Activated CD4-positive, alpha-beta T cell treated with anti-CD3 and anti-CD28 coated beads, Interleukin-2, amount 50 U/mL, for 24 hours (primary cell): ENCODE results near the gene RTL10.

ENCODE experiments used
- DNase-seq, 2 donors: peaks; one replicate each; pipeline ENCODE4 v3.0.0-alpha.2; 2020; ENCODE audit warnings: low read depth in 1 of 2, low spot score in 1 of 2

RTL10 gene

GRCh38 chr22:19876314-19876940 is 21.8 kb upstream of the RTL10 start:
- no peak for DNase-seq

GRCh38 chr22:19875531-19876313 is 21.0 kb upstream of the RTL10 start:
- DNase-seq, result no peak

- DNase-seq, result no peak
Observed at GRCh38 chr22:19875061-19875530, 20.4 kb upstream of the RTL10 start.

GRCh38 chr22:19874307-19875060 is 19.8 kb upstream of the RTL10 start:
- DNase-seq, result no peak

- no peak for DNase-seq
Observed at GRCh38 chr22:19873960-19874306, 19.3 kb upstream of the RTL10 start.

GRCh38 chr22:19873138-19873959 is 18.7 kb upstream of the RTL10 start:
- DNase-seq, result no peak

- no peak for DNase-seq
Observed at GRCh38 chr22:19872779-19873137, 18.1 kb upstream of the RTL10 start.

- DNase-seq, result no peak
Observed at GRCh38 chr22:19871845-19872778, 17.4 kb upstream of the RTL10 start.

- DNase-seq, result no peak
Observed at GRCh38 chr22:19871023-19871844, 16.6 kb upstream of the RTL10 start.

GRCh38 chr22:19870153-19871022 is 15.7 kb upstream of the RTL10 start:
- no peak for DNase-seq

- no peak for DNase-seq
Observed at GRCh38 chr22:19869497-19870152, 15.0 kb upstream of the RTL10 start.

- DNase-seq, result no peak
Observed at GRCh38 chr22:19868773-19869471, 14.2 kb upstream of the RTL10 start.

- no peak for DNase-seq
Observed at GRCh38 chr22:19868333-19868732, 13.7 kb upstream of the RTL10 start.

GRCh38 chr22:19867617-19868016 is 12.9 kb upstream of the RTL10 start:
- no peak for DNase-seq

GRCh38 chr22:19866665-19867009 is 12.0 kb upstream of the RTL10 start:
- no peak for DNase-seq

- no peak for DNase-seq
Observed at GRCh38 chr22:19865141-19865829, 10.6 kb upstream of the RTL10 start.
